ENCODE data around the gene FAM222B. TPM values are rescaled to one million over a fixed set of nuclear protein-coding genes. Genes with fewer than 3 reads are reported as not detected.
"Not testable (repeated sequence)": the region's sequence is repeated elsewhere in the genome, so short reads cannot be mapped to it uniquely, and the experiment has no call there.

FAM222B gene
- total RNA-seq, 3 donors from 2014 or later, result 9.7 to 12.0 (median 10.5) TPM

DNA sequence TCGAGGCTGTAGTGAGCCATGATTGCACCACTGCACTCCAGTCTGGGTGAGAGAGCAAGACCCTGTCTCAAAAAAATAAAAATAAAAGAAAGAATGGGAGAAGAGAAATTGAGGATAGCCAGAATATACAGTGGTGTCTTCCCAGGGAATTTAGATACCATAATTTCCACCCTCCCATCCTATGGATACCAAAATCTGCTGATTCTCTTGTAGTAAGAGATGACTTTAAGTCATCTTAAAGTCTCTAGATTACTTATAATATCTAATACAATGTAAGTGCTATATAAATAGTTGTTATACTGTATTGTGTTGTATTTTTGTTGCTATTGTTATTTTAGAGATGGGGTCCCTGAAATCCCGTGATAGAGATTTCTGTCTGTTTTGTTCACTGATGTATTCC is 10.7 kb upstream of the FAM222B start:
- Histone ChIP-seq H3K4me3 (no peak overlapping the region), H3K27ac (no peak overlapping the region), H3K27me3 (no peaks in the 10 kb centered on the region), H3K9me3 (no peaks in the 10 kb centered on the region), H3K36me3 (no peaks in the 10 kb centered on the region), H3K4me1 (peaks cover 0 to 3% of the 10 kb centered on the region in 2 donors)
- intact Hi-C loops (cut with DNase I; ENCODE audit: low total_unique reads), result no loop called here
- no peak for DNase-seq (ENCODE audit: low spot score in 2 of 2)
- TF ChIP-seq POLR2A (IDR thresholded peaks at IDR 0.05), result no peak
- TF ChIP-seq, protein P1, sequence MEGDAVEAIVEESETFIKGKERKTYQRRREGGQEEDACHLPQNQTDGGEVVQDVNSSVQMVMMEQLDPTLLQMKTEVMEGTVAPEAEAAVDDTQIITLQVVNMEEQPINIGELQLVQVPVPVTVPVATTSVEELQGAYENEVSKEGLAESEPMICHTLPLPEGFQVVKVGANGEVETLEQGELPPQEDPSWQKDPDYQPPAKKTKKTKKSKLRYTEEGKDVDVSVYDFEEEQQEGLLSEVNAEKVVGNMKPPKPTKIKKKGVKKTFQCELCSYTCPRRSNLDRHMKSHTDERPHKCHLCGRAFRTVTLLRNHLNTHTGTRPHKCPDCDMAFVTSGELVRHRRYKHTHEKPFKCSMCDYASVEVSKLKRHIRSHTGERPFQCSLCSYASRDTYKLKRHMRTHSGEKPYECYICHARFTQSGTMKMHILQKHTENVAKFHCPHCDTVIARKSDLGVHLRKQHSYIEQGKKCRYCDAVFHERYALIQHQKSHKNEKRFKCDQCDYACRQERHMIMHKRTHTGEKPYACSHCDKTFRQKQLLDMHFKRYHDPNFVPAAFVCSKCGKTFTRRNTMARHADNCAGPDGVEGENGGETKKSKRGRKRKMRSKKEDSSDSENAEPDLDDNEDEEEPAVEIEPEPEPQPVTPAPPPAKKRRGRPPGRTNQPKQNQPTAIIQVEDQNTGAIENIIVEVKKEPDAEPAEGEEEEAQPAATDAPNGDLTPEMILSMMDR (IDR thresholded peaks at IDR 0.05), result no peak
- TF ChIP-seq POLR2AphosphoS5 (IDR thresholded peaks at IDR 0.05), result no peak

DNA sequence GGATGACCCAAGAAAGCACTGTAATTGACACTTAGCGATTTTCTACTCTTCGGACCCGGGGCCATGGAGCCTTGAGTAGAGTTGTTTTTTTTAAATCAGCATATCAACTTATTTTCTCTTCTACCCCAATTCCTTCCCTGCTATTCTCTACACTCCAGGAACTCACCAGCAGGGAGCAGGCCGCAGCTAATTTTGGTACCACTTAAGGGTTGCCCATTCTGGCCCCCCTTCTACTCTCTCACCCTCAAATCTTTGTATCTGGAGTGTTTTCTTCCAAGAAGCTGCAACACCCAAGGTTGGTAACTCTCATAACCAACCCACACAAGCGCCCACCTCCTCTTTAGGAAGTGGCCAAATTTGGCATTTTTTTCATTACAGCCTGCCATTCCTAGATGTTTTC is 6.7 kb upstream of the FAM222B start:
- Histone ChIP-seq H3K27me3 (no peaks in the 10 kb centered on the region), H3K36me3 (no peaks in the 10 kb centered on the region), H3K4me3 (no peak overlapping the region), H3K9me3 (no peaks in the 10 kb centered on the region), H3K27ac (no peak overlapping the region), H3K4me1 (peaks cover 0 to 2% of the 10 kb centered on the region in 2 donors)
- TF ChIP-seq, protein P1 (IDR thresholded peaks at IDR 0.05), result no peak
- TF ChIP-seq POLR2AphosphoS5 (IDR thresholded peaks at IDR 0.05) (no peak), POLR2A (IDR thresholded peaks at IDR 0.05) (no peak)
- intact Hi-C loops (cut with DNase I; ENCODE audit: low total_unique reads), result no loop called here
- no peak for DNase-seq (ENCODE audit: low spot score in 2 of 2)

DNA sequence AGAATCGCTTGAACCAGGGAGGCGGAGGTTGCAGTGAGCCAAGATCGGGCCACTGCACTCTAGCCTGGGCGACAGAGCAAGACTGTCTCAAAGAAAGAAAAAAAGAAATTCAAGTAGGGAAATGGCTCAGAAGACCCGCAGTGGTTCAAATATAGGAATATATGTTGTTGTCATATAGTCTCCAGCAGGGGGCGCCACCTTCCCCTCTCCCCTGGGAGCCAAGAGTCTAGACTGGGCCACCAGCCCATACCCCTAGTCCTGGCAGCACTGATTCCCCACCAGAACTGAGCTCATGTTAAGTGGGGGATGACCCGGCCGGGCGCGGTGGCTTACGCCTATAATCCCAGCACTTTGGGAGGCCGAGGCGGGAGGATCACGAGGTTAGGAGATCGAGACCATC is 6.1 kb upstream of the FAM222B start:
- H3K4me3 ChIP-seq; H3K27ac ChIP-seq; H3K36me3 ChIP-seq; H3K4me1 ChIP-seq; intact Hi-C loops (cut with DNase I; ENCODE audit: low total_unique reads); DNase-seq (ENCODE audit: low spot score in 2 of 2); H3K27me3 ChIP-seq; H3K9me3 ChIP-seq: not testable (repeated sequence)
- TF ChIP-seq, protein P1 (IDR thresholded peaks at IDR 0.05), result peak in 1 of 3 donors; percentile 15

DNA sequence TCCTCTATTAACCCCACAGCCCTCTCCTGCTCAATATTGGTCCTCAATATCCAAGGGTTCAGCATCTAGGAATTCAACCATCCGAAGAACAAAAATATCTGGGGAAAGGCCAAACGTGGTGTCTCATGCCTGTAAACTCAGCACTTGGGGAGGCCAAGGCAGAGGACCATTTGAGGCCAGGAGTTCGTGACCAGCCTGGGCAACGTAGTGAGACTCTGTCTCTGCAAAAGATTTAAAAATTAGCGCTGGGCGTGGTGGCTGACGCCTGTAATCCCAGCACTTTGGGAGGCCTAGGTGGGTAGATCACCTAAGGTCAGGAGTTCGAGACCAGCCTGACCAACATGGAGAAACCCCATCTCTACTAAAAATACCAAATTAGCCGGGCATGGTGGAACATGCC is 4.1 kb upstream of the FAM222B start:
- H3K4me1 ChIP-seq; DNase-seq (ENCODE audit: low spot score in 2 of 2); intact Hi-C loops (cut with DNase I; ENCODE audit: low total_unique reads); H3K4me3 ChIP-seq; H3K27me3 ChIP-seq; H3K9me3 ChIP-seq; H3K36me3 ChIP-seq; H3K27ac ChIP-seq: not testable (repeated sequence)

DNA sequence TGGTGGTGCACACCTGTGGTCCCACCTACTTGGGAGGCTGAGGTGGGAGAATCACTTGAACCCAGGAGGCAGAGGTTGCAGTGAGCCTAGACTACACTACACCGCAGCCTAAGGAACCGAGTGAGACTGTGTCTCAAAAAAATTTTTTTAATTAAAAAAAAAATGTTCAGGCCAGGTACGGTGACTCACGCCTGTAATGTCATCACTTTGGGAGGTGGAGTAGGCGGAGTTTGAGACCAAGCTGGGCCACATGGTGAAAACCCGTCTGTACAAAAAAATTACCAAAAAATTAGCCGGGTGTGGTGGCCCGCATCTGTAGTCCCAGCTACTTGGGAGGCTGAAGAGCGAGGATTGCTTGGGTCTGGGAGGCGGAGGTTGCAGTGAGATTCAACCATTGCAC is 3.6 kb upstream of the FAM222B start:
- intact Hi-C loops (cut with DNase I; ENCODE audit: low total_unique reads), result no loop called here
- Histone ChIP-seq H3K36me3 (no peaks in the 10 kb centered on the region), H3K27ac (no peak overlapping the region), H3K27me3 (no peaks in the 10 kb centered on the region), H3K9me3 (no peaks in the 10 kb centered on the region), H3K4me1 (no peaks in the 10 kb centered on the region), H3K4me3 (no peak overlapping the region)
- TF ChIP-seq, protein P1 (IDR thresholded peaks at IDR 0.05), result no peak
- no peak for TF ChIP-seq POLR2A (IDR thresholded peaks at IDR 0.05)
- no peak for TF ChIP-seq POLR2AphosphoS5 (IDR thresholded peaks at IDR 0.05)
- DNase-seq (ENCODE audit: low spot score in 2 of 2), result no peak

DNA sequence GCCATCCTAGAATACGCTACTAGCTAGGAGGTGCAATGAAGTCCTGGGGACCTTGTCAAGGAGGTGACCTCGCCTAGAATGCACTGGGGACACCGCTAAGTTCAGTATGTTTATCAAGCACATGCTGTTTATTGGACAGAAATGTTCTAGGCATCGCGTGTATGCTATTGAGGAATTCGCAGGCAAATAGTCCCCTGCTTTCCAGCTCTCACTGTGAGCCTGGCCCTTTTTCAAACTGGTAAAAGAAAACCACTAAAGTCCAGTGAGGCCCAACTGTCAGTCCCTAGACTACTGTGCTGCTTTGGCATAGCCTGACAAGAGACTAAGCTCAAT is 1.2 kb upstream of the FAM222B start:
- no peaks in the 10 kb centered on the region for H3K4me1 ChIP-seq
- no peaks in the 10 kb centered on the region for H3K9me3 ChIP-seq
- no peaks in the 10 kb centered on the region for H3K27me3 ChIP-seq
- intact Hi-C loops (cut with DNase I; ENCODE audit: low total_unique reads), result no loop called here
- TF ChIP-seq POLR2A (IDR thresholded peaks at IDR 0.05), result no peak
- no peak overlapping the region for H3K27ac ChIP-seq
- no peaks in the 10 kb centered on the region for H3K36me3 ChIP-seq
- DNase-seq (ENCODE audit: low spot score in 2 of 2), result no peak
- no peak overlapping the region for H3K4me3 ChIP-seq
